Body of pancreas (tissue), 4 donors: ENCODE data around the gene ATG4B. TPM values are rescaled to one million over a fixed set of nuclear protein-coding genes. Genes with fewer than 3 reads are reported as not detected.

Experiments used
- ATAC-seq: fragments of 150-250 bp; one replicate; pipeline ENCODE4 v1.9.1; 2016
- DNase-seq, 4 donors: peaks; one replicate each; pipeline ENCODE4 v3.0.0-alpha.2; 2019
- H3K27ac ChIP-seq, 4 donors: fragments of 200-600 bp; sonication (generic); 1 replicate in 3 of 4; 2 replicates in 1 of 4; pipeline versions ENCODE4 v1.5.1 to v1.6.1; 2016 to 2019; ENCODE audit warnings: mild to moderate bottlenecking in 1 of 4, mixed read lengths in 1 of 4, moderate library complexity in 1 of 4
- H3K27me3 ChIP-seq, 2 donors: fragments of 200-600 bp; sonication (generic); one replicate each; pipeline ENCODE4 v1.6.0; 2016; ENCODE audit warnings: mild to moderate bottlenecking in 1 of 2
- H3K36me3 ChIP-seq, 2 donors: fragments of 200-600 bp; sonication (generic); replicated peaks in 1 of 2; 2 replicates each; pipeline ENCODE4 v1.5.1; 2016; ENCODE audit warnings: low read depth in 2 of 2; ENCODE audit not compliant: insufficient read depth in 1 of 2
- H3K4me1 ChIP-seq: fragments of 200-600 bp; sonication (generic); one replicate; pipeline ENCODE4 v1.6.0; 2016
- H3K4me3 ChIP-seq, 2 donors: fragments of 200-600 bp; sonication (generic); 1 replicate in 1 of 2; 2 replicates in 1 of 2; pipeline ENCODE4 v1.5.1; 2016 to 2019
- H3K9me3 ChIP-seq, 3 donors: fragments of 200-600 bp; sonication (generic); 1 replicate in 2 of 3; 2 replicates in 1 of 3; pipeline ENCODE4 v1.5.1; 2016
- CTCF ChIP-seq, 7 experiments: fragments of 450-650 bp in 4 of 7; fragments of 200-600 bp in 3 of 7; sonication (generic) in 3 of 7; IDR thresholded peaks; one replicate each; pipeline ENCODE4 v1.5.1; 2016 to 2019; ENCODE audit warnings: antibody characterized with exemption in 7 of 7
- POLR2A ChIP-seq, 3 donors: fragments of 450-650 bp; IDR thresholded peaks; one replicate each; pipeline ENCODE4 v1.6.1; 2016; ENCODE audit warnings: antibody characterized with exemption in 3 of 3, mild to moderate bottlenecking in 2 of 3
- WGBS, 2 donors: methylation state at CpG; one replicate each; pipeline ENCODE4 v1.1.5; 2017; 5-methylcytosine and 5-hydroxymethylcytosine counted together
- intact Hi-C: fragments of 100-400 bp; cut with DNase I; formaldehyde crosslinking; loops from one replicate; pipeline ENCODE4 v1.15.1; 2023
- total RNA-seq, 2 donors: library from RNA; depleted of rRNA; stranded (reverse); fragments of >200 nt; gene quantifications; one replicate each; pipeline ENCODE4 v1.1.0, GENCODE V29; 2016

Gene ATG4B
- total RNA-seq, 2 donors from 2014 or later, result 27.5 to 54.4 TPM

GRCh38 chr2:241708879-241709278, 71.4 kb downstream of the ATG4B start:
- Histone ChIP-seq H3K9me3 (no peaks in the 10 kb centered on the region), H3K27me3 (no peaks in the 10 kb centered on the region), H3K4me3 (no peak overlapping the region), H3K36me3 (peaks cover 15 to 32% of the 10 kb centered on the region in 2 donors), H3K27ac (no peak overlapping the region), H3K4me1 (peaks cover under 1% of the 10 kb centered on the region)
- WGBS, 2 donors, result 85 to 87% methylated on average over 10 of the region's 10 CpGs
- DNase-seq (no peak), ATAC-seq (no peak)
- intact Hi-C loops, result no loop called here
- TF ChIP-seq CTCF (IDR thresholded peaks at IDR 0.05), result no peak
- TF ChIP-seq POLR2A (IDR thresholded peaks at IDR 0.05), result no peak

DNA sequence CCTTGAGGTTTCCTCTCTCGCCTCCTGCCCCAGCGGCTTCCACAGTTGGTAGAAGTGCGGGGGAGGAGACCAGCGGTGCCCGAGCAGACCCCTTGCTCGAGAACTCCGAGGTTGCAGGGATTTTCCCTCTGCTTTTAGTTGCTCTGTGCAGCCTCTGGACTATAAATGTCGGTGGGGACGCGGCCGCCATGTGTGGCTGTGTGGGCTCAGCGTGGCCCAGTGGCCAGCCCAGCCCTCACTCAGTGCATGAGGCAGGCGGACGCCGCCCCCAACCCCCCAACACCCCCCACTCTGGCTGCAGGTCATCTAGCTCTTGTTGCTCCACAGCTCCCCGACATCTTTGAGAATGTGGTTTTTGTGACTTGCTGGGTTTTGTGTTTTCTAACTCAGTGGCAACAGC, 81.6 kb downstream of the ATG4B start:
- intact Hi-C loops, result no loop called here

DNA sequence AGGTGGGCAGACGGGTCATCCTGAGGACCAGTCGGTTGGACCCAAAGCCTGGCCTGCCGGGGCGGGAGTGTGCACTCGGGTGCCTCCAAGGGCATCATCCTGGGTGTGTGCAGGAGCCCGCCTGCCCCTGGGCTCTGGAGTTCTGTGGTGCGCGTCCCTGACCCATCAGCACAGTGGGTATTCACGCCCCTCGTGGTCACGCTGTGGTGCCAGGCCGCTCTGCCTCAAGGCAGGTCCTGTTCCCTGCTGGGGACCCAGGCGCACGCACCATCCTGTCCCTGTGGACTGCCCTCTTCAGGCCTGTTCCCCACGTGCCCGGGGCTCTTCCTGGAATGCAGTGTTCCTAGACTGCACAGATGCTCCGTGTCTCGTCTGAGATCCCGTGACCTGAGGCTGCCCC, 82.6 kb downstream of the ATG4B start:
- Histone ChIP-seq H3K27ac (no peak overlapping the region), H3K9me3 (peaks cover 0 to 3% (median 0%) of the 10 kb centered on the region in 3 donors), H3K4me1 (no peaks in the 10 kb centered on the region), H3K4me3 (no peak overlapping the region), H3K36me3 (peaks cover 0 to 18% of the 10 kb centered on the region in 2 donors), H3K27me3 (no peaks in the 10 kb centered on the region)
- ATAC-seq (no peak), DNase-seq (no peak)
- TF ChIP-seq POLR2A (IDR thresholded peaks at IDR 0.05) (no peak), CTCF (IDR thresholded peaks at IDR 0.05) (no peak)
- intact Hi-C loops, result no loop called here
- WGBS, 2 donors, result 92 to 95% methylated on average over 14 to 16 of the region's 19 CpGs

More for the DNA sequence above, 81.6 kb downstream of the ATG4B start:
- H3K4me1 ChIP-seq, result no peaks in the 10 kb centered on the region
- peaks cover 0 to 3% (median 0%) of the 10 kb centered on the region in 3 donors for H3K9me3 ChIP-seq
- 86 to 97% methylated on average over 1 to 16 of the region's 16 CpGs for WGBS, 2 donors
- TF ChIP-seq CTCF (IDR thresholded peaks at IDR 0.05), result no peak
- no peak for TF ChIP-seq POLR2A (IDR thresholded peaks at IDR 0.05)
- H3K27me3 ChIP-seq, result no peaks in the 10 kb centered on the region
- H3K27ac ChIP-seq, result no peak overlapping the region
- H3K4me3 ChIP-seq, result no peak overlapping the region
- H3K36me3 ChIP-seq, result peaks cover 0 to 21% of the 10 kb centered on the region in 2 donors
- no peak for DNase-seq
- ATAC-seq, result no peak

GRCh38 chr2:241720560-241720959, 83.1 kb downstream of the ATG4B start:
- Histone ChIP-seq H3K4me1 (no peaks in the 10 kb centered on the region), H3K36me3 (peaks cover 0 to 18% of the 10 kb centered on the region in 2 donors), H3K27me3 (no peaks in the 10 kb centered on the region), H3K27ac (no peak overlapping the region), H3K9me3 (peaks cover 0 to 3% (median 0%) of the 10 kb centered on the region in 3 donors), H3K4me3 (no peak overlapping the region)
- no peak for TF ChIP-seq POLR2A (IDR thresholded peaks at IDR 0.05)
- TF ChIP-seq CTCF (IDR thresholded peaks at IDR 0.05), result no peak
- intact Hi-C loops, result no loop called here
- ATAC-seq, result no peak
- no peak for DNase-seq
- WGBS, 2 donors, result 90 to 97% methylated on average over 9 to 14 of the region's 15 CpGs

- H3K4me1 ChIP-seq, result no peaks in the 10 kb centered on the region
- peaks cover 0 to 3% (median 0%) of the 10 kb centered on the region in 3 donors for H3K9me3 ChIP-seq
- WGBS, 2 donors, result 88 to 92% methylated on average over 11 to 12 of the region's 12 CpGs
- H3K27ac ChIP-seq, result no peak overlapping the region
- DNase-seq, result no peak
- ATAC-seq, result no peak
- H3K27me3 ChIP-seq, result no peaks in the 10 kb centered on the region
- no peak overlapping the region for H3K4me3 ChIP-seq
- peaks cover 0 to 18% of the 10 kb centered on the region in 2 donors for H3K36me3 ChIP-seq
- intact Hi-C loops, result no loop called here
- TF ChIP-seq CTCF (IDR thresholded peaks at IDR 0.05), result no peak
Observed at GRCh38 chr2:241721852-241722251, 84.4 kb downstream of the ATG4B start.
